T-helper 1 cell treated with Interleukin-12 subunit alpha and Interleukin-12 subunit beta and Interleukin-4 antibody, amounts not matched to agents 30 ng/mL and 1 ng/mL, for 36 hours (primary cell): Measurements from ENCODE around the gene ZNF423. TPM values are rescaled to one million over a fixed set of nuclear protein-coding genes. Genes with fewer than 3 reads are reported as not detected.
"Not testable (repeated sequence)": the region's sequence is repeated elsewhere in the genome, so short reads cannot be mapped to it uniquely, and the experiment has no call there.

ENCODE experiments used
- intact Hi-C: fragments of 100-400 bp; cut with micrococcal nuclease; formaldehyde crosslinking; loops from one replicate; pipeline ENCODE4 v1.15.1; 2024
- total RNA-seq: library from RNA; stranded (reverse); gene quantifications from 2 replicates; pipeline ENCODE4 v1.2.3, GENCODE V29; 2022

The ZNF423 gene
- total RNA-seq, 1 donor from 2014 or later: not detected

DNA sequence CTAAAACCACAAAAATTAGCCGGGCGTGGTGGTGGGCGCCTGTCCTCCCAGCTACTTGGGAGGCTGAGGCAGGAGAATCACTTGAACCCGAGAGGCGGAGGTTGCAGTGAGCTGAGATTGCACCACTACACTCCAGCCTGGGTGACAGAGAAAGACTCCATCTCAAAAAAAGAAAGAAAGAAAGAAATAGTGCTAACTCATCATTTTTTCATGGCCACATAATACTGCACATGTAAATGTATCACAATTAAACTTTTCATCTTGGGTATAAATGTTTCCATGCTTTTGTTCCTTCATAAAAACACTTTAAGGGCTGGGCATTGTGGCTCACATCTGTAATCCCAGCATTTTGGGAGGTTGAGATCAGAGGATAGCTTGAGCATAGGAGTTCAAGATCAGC, 15.9 kb upstream of the ZNF423 start:
- intact Hi-C loops: not testable (repeated sequence)

- intact Hi-C loops: no loop called here
Measured at GRCh38 chr16:49869731-49870130, 13.8 kb upstream of the ZNF423 start.

GRCh38 chr16:49867796-49868668, 12.1 kb upstream of the ZNF423 start:
- intact Hi-C loops: no loop called here

GRCh38 chr16:49867234-49867633, 11.3 kb upstream of the ZNF423 start:
- intact Hi-C loops: no loop called here

- intact Hi-C loops: no loop called here
Measured at GRCh38 chr16:49866595-49867071, 10.7 kb upstream of the ZNF423 start.

DNA sequence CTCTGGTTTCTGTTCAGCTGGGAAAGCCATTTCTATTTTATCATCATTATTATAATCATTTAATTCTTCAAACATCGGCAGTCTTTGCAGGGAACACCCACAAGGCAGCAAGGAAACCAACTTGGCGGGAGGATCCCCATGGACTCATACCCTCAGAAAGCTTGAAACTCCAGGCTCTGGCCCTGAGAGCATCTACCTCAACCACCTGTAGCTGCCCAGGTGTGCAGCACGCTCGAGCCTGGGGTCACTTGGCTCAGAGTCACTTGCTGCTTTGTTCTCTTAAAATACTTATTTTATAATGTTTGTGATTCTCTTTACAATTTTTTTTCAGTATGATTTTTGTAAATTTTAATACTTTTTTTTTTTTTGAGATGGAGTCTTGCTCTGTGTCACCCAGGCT, 6.8 kb upstream of the ZNF423 start:
- intact Hi-C loops: no loop called here

DNA sequence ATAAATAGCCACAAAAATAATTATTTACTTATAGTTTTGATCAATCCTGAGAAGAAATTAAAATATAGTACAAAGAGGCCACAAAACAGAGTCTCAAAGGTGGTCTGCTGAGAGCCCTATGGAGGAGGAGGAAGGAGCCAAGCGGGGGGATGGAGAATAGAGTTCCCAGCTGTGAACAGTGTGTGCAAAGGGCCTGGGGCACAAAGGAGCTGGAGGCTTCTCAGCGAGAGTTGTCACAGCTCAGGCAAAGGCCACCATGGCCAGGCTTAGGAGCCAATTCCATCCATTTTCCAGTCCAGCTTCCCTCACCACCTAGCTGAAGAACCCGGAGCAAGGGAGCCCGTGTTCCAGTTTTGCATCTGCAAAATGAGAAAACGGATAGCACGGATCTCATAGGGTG, 5.4 kb upstream of the ZNF423 start:
- intact Hi-C loops: no loop called here

- intact Hi-C loops: no loop called here
Measured at GRCh38 chr16:49860593-49860992, 4.7 kb upstream of the ZNF423 start.

DNA sequence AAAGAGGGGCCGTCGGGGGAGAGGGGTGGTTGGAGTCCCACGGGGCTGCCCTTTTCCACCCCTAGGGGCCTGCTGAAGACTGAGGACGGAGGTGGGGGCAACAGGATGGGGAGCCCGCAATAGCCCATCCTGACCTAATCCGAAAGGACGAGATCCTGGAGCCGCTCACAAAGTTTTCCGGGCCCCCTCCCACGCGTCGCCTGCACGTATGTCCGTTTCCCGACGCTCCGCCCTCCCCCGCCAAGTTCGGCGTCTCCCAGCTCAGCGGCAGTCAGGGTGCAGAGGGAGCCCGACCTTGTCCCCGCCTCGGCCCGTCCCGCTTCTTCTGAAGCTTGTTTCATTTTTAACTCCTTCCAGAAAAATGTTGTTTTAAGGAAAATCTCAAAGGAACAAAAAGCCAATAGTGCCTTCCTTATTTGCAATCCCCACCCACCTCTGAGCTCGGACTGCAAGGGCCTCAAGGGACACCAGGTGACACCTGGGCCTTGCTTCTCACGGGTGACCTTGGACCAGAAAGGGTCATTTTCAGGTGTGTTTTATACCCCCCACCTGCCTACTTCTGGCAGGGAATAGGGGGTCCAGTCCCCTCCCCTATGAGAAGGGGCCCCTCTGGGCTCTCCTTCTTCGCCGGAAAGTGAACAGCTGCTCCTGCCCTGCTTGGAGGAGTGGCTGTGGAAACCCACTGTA, 3.4 kb upstream of the ZNF423 start:
- intact Hi-C loops: loop anchor here (5.0 kb wide), 3 partner anchors 208 to 688 kb away; partner anchors contain the start of genes HEATR3 and NKD1

DNA sequence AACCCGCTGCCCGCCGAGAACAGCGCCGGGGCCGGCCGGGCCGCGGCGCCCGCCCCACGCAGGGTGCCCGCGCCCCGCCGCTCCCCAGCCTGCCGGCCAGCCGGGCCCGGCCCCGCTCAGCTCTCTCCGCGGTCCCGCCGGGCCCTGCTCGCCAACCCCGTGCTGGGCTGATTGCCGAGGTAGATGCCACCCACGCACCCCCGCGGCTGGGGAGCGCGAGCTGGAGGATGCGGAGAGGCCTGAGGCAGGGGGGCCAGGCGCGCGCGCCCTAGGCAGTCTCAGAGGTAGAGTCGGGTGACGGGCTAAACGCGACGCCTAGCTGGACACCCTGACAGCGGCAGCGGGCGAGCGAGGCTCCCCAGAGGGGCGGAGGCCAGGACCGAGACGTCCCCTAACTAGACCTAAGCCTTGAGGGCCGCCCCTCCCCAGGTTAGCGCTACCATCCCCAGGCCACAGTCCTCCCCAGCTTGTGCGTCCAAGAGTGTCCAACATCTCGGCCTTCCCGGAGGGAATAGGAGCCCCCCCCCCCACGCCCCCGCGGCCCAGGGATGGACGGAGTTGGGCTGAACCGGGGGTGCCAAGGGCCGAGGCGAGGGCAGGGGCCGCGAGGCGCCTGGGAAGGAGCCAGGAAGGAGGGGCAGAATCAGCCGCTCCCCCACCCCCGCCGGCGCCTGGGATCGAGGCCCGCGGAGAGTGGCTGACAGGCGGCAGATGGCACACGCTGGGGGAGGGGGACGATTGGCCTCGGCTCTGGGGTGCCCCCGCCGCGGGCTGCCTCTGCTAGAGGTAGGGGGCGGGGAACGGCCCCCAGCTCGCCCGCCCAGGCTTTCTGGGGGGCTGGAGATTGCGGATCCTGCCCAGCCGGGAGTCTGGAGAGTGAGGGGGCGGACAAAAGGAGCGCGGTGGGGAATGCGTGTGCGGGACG, 2.5 kb upstream of the ZNF423 start:
- intact Hi-C loops: loop anchor here (5.0 kb wide), 3 partner anchors 209 to 689 kb away; partner anchors contain the start of genes HEATR3 and NKD1

DNA sequence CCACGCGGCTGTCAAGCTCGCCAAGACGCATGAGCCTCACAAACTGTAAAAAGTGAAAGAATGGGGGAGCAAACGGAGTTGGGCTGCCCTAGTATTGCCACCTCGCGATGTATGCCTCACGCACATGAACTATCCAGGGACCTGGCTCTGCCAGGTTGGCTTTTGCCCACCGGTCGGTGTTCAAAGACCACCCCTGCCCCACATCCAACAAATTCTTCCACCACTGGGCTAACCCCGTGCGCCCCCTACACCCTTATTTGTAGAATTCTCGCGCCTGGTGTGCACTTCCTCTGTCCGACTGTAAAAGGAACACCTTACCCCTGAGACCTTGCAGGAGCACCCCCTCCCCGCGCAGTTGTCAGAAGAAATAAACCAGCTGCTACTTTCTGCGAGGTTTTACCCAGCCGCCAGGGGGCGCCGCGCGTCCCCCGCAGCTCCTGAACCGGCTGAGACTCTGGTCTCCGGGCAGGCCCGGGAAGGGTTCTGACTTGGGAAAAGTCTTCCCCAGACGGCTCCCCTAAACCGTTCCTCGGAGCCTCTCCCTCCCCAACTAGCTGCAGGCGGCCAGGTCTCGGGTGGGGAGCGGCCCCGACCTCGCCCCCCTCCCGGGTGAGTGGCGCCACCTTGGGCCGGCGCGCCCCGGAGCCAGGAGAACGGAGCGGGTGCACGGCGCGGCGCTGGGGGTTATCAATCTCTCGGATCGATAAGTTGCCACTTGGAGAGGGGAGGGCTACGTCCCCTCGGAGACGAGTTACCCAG, 1.7 kb upstream of the ZNF423 start:
- intact Hi-C loops: loop anchor here (1.0 to 5.0 kb wide), 5 partner anchors 167 to 690 kb away; partner anchors contain the start of genes CNEP1R1, HEATR3 and NKD1

- intact Hi-C loops: loop anchor here (1.0 to 5.0 kb wide), 5 partner anchors 168 to 690 kb away; partner anchors contain the start of genes CNEP1R1, HEATR3 and NKD1
Measured at GRCh38 chr16:49856672-49857330, 889 bp upstream of the ZNF423 start.

GRCh38 chr16:49855280-49855821, 561 bp downstream of the ZNF423 start:
- intact Hi-C loops: loop anchor here (5.0 kb wide), 3 partner anchors 212 to 692 kb away; partner anchors contain the start of genes HEATR3 and NKD1

- intact Hi-C loops: loop anchor here (5.0 kb wide), 3 partner anchors 213 to 693 kb away; partner anchors contain the start of genes HEATR3 and NKD1
Measured at GRCh38 chr16:49854796-49855203, 1.1 kb downstream of the ZNF423 start.

DNA sequence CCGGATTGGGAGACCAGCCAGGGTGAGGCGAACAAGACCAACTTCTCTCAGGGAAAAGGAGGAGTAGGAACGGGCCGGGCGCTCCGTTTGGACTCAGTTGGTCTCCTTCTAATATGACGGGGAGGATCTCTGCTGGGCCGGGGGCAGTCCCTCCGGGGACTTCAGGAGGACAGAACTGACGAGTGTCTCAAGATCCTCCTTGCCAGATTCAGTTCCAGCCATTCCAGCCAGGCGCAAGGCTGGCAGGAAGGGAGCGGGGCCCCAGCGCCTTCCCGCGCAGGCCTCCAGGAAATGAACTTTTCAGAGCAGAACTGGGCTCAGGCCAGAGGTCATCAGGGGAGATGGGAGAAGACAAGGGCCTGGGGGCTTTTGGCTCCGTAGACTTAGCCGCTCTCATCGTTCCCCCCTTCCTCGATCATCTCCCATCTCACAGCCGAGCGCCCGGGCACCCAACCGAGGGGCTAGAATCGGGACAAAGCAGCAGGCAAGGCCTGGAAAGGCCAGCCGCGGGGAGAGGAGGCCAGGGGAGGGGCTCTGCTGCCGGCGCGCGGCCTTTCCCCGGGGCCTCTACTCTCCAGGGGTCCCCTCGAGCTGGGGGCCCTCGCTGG, 1.6 kb downstream of the ZNF423 start:
- intact Hi-C loops: no loop called here

- intact Hi-C loops: no loop called here
Measured at GRCh38 chr16:49852279-49852678, 3.6 kb downstream of the ZNF423 start.

GRCh38 chr16:49851468-49851787, 4.5 kb downstream of the ZNF423 start:
- intact Hi-C loops: no loop called here

- intact Hi-C loops: no loop called here
Measured at GRCh38 chr16:49850558-49851467, 5.1 kb downstream of the ZNF423 start.
